K562 (cell line): ENCODE measurements around the gene PARP4. TPM values are rescaled to one million over a fixed set of nuclear protein-coding genes. Genes with fewer than 3 reads are reported as not detected.
A peak's percentile ranks its signal among the peaks of the same experiment; 100 is the strongest.

Source experiments
- CBX2 ChIP-seq: fragments of 200-600 bp; sonication (generic); IDR thresholded peaks from one replicate; pipeline ENCODE4 v1.6.1; 2012; ENCODE audit warnings: mild to moderate bottlenecking, low read length, inconsistent platforms; ENCODE audit not compliant: insufficient read depth, poor library complexity, severe bottlenecking
- CHD2 ChIP-seq: IDR thresholded peaks from 2 replicates; pipeline ENCODE4 v1.6.1; 2011; ENCODE audit warnings: low read depth, low read length
- CXXC5 ChIP-seq: fragments of 250-450 bp; sonication (Bioruptor Pico); IDR thresholded peaks from 2 replicates; pipeline ENCODE4 v1.8.0; 2022; ENCODE audit warnings: inconsistent platforms, mild to moderate bottlenecking, moderate library complexity
- FOXP4 ChIP-seq: sonication (generic); formaldehyde crosslinking; IDR thresholded peaks from 2 replicates; pipeline ENCODE4 v1.8.0; 2022; ENCODE audit warnings: mild to moderate bottlenecking, missing genetic modification reagents, borderline replicate concordance
- JUN ChIP-seq, 2 experiments: sonication (generic) in 1 of 2; formaldehyde crosslinking in 1 of 2; IDR thresholded peaks; 2 replicates each; pipeline versions ENCODE4 v1.6.1 to v1.8.0; 2012 to 2022; ENCODE audit warnings: borderline replicate concordance in 2 of 2, mild to moderate bottlenecking in 2 of 2, improper control_type of control experiment in 1 of 2, low read depth in 1 of 2, low read length in 1 of 2, missing genetic modification reagents in 1 of 2
- LARP7 ChIP-seq: fragments of 450-650 bp; IDR thresholded peaks from 2 replicates; pipeline ENCODE4 v1.6.1; 2016
- MAZ ChIP-seq, 2 experiments: fragments of 450-650 bp in 1 of 2; sonication (generic) in 1 of 2; formaldehyde crosslinking; IDR thresholded peaks in 1 of 2; conservative IDR thresholded peaks in 1 of 2; 2 replicates each; pipeline versions ENCODE4 v1.4.0 to v1.5.0; 2020; ENCODE audit warnings: mild to moderate bottlenecking in 1 of 2, missing genetic modification reagents in 1 of 2
- MTA1 ChIP-seq: fragments of 450-650 bp; IDR thresholded peaks from 2 replicates; pipeline ENCODE4 v1.6.1; 2017; ENCODE audit warnings: borderline replicate concordance
- NR2F6 ChIP-seq: fragments of 450-650 bp; formaldehyde crosslinking; IDR thresholded peaks from 2 replicates; pipeline ENCODE4 v1.4.0; 2020; ENCODE audit warnings: mild to moderate bottlenecking
- SUPT5H ChIP-seq: fragments of 450-650 bp; IDR thresholded peaks from 2 replicates; pipeline ENCODE4 v1.6.1; 2016
- XRCC3 ChIP-seq: fragments of 450-650 bp; IDR thresholded peaks from 2 replicates; pipeline ENCODE4 v1.6.1; 2017; ENCODE audit warnings: mild to moderate bottlenecking, moderate library complexity
- ZBTB12 ChIP-seq: fragments of 250-450 bp; sonication (Bioruptor Pico); IDR thresholded peaks from 2 replicates; pipeline ENCODE4 v1.4.0; 2020
- ZC3H11A ChIP-seq: IDR thresholded peaks from 2 replicates; pipeline ENCODE4 v1.6.1; 2012; ENCODE audit warnings: low read depth, low read length, improper control_type of control experiment
- ZNF175 ChIP-seq: fragments of 200-800 bp; sonication (Bioruptor generic); IDR thresholded peaks from 2 replicates; pipeline ENCODE4 v1.6.1; 2016; ENCODE audit warnings: low read depth, mild to moderate bottlenecking, missing genetic modification characterization, missing compliant biosample characterization
- ZNF212 ChIP-seq: fragments of 450-650 bp; formaldehyde crosslinking; IDR thresholded peaks from 2 replicates; pipeline ENCODE4 v1.4.0; 2020; ENCODE audit warnings: mild to moderate bottlenecking
- ZNF311 ChIP-seq: fragments of 250-450 bp; sonication (Bioruptor Pico); IDR thresholded peaks from 2 replicates; pipeline ENCODE4 v1.4.0; 2020; ENCODE audit warnings: mild to moderate bottlenecking, moderate library complexity
- ZNF57 ChIP-seq: fragments of 450-650 bp; formaldehyde crosslinking; IDR thresholded peaks from 2 replicates; pipeline ENCODE4 v1.4.0; 2020; ENCODE audit warnings: mild to moderate bottlenecking, moderate library complexity
- ZNF586 ChIP-seq: fragments of 450-650 bp; formaldehyde crosslinking; conservative IDR thresholded peaks from 2 replicates; pipeline ENCODE4 v1.4.0; 2020; ENCODE audit warnings: mild to moderate bottlenecking, moderate library complexity
- polyA plus RNA-seq, 8 experiments: library from polyadenylated mRNA; depleted of rRNA in 4 of 8; stranded (reverse) in 5 of 8; unstranded in 3 of 8; fragments of >200 nt; fragmentation: Nextera tagmentation in 2 of 8; fragmentation: Illumina TruSeq in 1 of 8; extraction: Ambion mirVana in 2 of 8; extraction: Trizol in 1 of 8; gene quantifications; 2 replicates each; pipeline versions ENCODE4 v1.2.1 to v1.2.3, GENCODE V29; 2011 to 2014; ENCODE audit warnings: inconsistent platforms in 1 of 8, missing spikeins in 1 of 8
- total RNA-seq, 7 experiments: library from RNA; depleted of rRNA in 6 of 7; stranded (reverse); fragments of >200 nt in 6 of 7; fragmentation: Illumina TruSeq in 2 of 7; extraction: Trizol in 2 of 7; gene quantifications; 2 replicates each; pipeline versions ENCODE4 v1.2.1 to v1.2.3, GENCODE V29; 2011 to 2021; ENCODE audit warnings: low replicate concordance in 1 of 7
- TF ChIP-seq, protein P1 (sequence below): fragments of 250-450 bp; sonication (Bioruptor Pico); IDR thresholded peaks from 2 replicates; pipeline ENCODE4 v1.5.1; 2021; ENCODE audit warnings: mild to moderate bottlenecking
- TF ChIP-seq, protein P2 (sequence below): fragments of 450-650 bp; IDR thresholded peaks from 2 replicates; pipeline ENCODE4 v1.6.1; 2014; ENCODE audit warnings: low read depth, mild to moderate bottlenecking, moderate library complexity, borderline replicate concordance
- TF ChIP-seq, protein P3 (sequence below), 2 experiments: fragments of 450-650 bp in 1 of 2; sonication (generic) in 1 of 2; formaldehyde crosslinking; conservative IDR thresholded peaks; 2 replicates each; pipeline versions ENCODE4 v1.4.0 to v1.8.1; 2020 to 2022; ENCODE audit warnings: mild to moderate bottlenecking in 1 of 2, missing genetic modification reagents in 1 of 2

Gene PARP4
- total and polyA plus RNA-seq, 9 of the 15 experiments (the other 6 are each of a cell fraction or from before 2014, with no cell fraction given), result 6.3 to 26.3 (median 18.8) TPM

- TF ChIP-seq ZNF311 (CRISPR knock-in tag), result no peak
- peak; percentile 87 for TF ChIP-seq SUPT5H
- TF ChIP-seq, protein P1, sequence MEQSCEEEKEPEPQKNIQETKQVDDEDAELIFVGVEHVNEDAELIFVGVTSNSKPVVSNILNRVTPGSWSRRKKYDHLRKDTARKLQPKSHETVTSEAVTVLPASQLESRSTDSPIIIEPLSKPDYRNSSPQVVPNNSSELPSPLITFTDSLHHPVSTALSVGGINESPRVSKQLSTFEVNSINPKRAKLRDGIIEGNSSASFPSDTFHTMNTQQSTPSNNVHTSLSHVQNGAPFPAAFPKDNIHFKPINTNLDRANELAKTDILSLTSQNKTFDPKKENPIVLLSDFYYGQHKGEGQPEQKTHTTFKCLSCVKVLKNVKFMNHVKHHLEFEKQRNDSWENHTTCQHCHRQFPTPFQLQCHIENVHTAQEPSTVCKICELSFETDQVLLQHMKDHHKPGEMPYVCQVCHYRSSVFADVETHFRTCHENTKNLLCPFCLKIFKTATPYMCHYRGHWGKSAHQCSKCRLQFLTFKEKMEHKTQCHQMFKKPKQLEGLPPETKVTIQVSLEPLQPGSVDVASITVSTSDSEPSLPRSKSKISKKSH (CRISPR knock-in tag), result no peak
- TF ChIP-seq ZBTB12 (CRISPR knock-in tag), result peak; percentile 70
- TF ChIP-seq XRCC3, result no peak
- peak; percentile 20; the same call in 1 of the 2 replicates for TF ChIP-seq JUN (IDR thresholded peaks at IDR 0.05; ENCODE audit: borderline replicate concordance, low read depth, low read length)
- no peak for TF ChIP-seq JUN (CRISPR knock-in tag; IDR thresholded peaks at IDR 0.05; ENCODE audit: borderline replicate concordance)
- TF ChIP-seq NR2F6 (CRISPR knock-in tag), result no peak
- TF ChIP-seq CXXC5 (CRISPR knock-in tag), result peak; percentile 86; the same call in 1 of the 2 replicates
- no peak for TF ChIP-seq ZNF586
- TF ChIP-seq LARP7, result 0 out of 2 replicates have a peak, but pooled peaks have one; percentile 11
- no peak for TF ChIP-seq ZNF212 (CRISPR knock-in tag)
- no peak for TF ChIP-seq ZNF175 (CRISPR knock-in tag)
- TF ChIP-seq CHD2, result peak; percentile 76; the same call in 1 of the 2 replicates
- TF ChIP-seq ZC3H11A, result no peak
- no peak for TF ChIP-seq ZNF57 (CRISPR knock-in tag)
- TF ChIP-seq, protein P2, sequence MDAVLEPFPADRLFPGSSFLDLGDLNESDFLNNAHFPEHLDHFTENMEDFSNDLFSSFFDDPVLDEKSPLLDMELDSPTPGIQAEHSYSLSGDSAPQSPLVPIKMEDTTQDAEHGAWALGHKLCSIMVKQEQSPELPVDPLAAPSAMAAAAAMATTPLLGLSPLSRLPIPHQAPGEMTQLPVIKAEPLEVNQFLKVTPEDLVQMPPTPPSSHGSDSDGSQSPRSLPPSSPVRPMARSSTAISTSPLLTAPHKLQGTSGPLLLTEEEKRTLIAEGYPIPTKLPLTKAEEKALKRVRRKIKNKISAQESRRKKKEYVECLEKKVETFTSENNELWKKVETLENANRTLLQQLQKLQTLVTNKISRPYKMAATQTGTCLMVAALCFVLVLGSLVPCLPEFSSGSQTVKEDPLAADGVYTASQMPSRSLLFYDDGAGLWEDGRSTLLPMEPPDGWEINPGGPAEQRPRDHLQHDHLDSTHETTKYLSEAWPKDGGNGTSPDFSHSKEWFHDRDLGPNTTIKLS, result peak; percentile 45; the same call in 1 of the 2 replicates
- TF ChIP-seq FOXP4 (CRISPR knock-in tag), result no peak
- TF ChIP-seq MTA1, result peak; percentile 92
- TF ChIP-seq MAZ (CRISPR knock-in tag; conservative IDR thresholded peaks at IDR 0.05 in 1 of 2, IDR thresholded peaks at IDR 0.05 in 1 of 2), result peak; percentile 92 to 96
- TF ChIP-seq CBX2, result no peak
- TF ChIP-seq, protein P3, sequence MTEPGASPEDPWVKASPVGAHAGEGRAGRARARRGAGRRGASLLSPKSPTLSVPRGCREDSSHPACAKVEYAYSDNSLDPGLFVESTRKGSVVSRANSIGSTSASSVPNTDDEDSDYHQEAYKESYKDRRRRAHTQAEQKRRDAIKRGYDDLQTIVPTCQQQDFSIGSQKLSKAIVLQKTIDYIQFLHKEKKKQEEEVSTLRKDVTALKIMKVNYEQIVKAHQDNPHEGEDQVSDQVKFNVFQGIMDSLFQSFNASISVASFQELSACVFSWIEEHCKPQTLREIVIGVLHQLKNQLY (CRISPR knock-in tag; conservative IDR thresholded peaks at IDR 0.05), result no peak
Observed at GRCh38 chr13:24512197-24512907, at the start of gene PARP4 (continued).
